Measurements from ENCODE around the gene TTC22.

TTC22 gene

DNA sequence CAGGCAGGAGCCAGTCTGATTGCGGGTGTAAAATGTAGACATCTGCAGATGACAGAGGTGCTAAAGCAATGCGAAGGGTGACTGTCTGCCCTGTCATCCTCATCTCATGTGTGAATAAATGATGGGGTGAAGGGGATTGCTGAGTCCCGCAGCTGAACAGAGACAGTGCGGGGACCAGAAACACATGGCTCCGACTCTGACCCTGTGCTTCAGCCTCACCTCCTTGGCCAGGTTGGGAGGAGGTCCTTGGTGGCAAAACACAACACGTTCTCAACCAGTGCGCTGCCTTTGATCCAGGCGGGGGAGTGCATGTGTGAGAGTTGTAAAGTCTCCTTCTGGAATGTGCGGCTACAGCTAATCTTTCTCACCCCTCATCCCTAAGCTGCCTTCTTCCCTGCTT lies 32.0 kb upstream of the TTC22 start:
- DNase-seq: no peak

- no peak for DNase-seq
These were observed 25.2 kb upstream of the TTC22 start for GRCh38 chr1:54826226-54826816.

- DNase-seq: no peak
These were observed 24.6 kb upstream of the TTC22 start for GRCh38 chr1:54825696-54826095.

DNA sequence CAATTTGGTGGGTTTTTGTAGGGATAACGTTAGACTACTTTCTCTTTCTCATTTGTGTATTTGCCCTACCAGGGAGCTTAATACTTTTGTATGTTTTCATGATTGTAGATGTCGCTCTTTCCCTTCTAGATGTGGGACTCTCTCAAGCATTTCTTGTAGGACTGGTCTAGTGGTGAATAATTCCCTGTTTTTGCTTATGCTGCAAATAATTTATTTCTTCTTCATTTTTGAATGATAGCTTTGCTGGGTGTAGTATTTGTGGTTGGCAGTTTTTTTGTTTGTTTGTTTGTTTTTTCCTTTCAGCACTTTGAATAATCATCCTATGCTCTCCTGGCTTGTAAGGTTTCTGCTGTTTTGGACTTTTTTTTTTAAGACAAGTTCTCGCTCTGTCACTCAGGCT lies 22.5 kb upstream of the TTC22 start:
- no peak for DNase-seq

GRCh38 chr1:54819733-54820132 lies 18.6 kb upstream of the TTC22 start:
- no peak for DNase-seq

GRCh38 chr1:54819195-54819536 lies 18.0 kb upstream of the TTC22 start:
- DNase-seq: no peak

DNA sequence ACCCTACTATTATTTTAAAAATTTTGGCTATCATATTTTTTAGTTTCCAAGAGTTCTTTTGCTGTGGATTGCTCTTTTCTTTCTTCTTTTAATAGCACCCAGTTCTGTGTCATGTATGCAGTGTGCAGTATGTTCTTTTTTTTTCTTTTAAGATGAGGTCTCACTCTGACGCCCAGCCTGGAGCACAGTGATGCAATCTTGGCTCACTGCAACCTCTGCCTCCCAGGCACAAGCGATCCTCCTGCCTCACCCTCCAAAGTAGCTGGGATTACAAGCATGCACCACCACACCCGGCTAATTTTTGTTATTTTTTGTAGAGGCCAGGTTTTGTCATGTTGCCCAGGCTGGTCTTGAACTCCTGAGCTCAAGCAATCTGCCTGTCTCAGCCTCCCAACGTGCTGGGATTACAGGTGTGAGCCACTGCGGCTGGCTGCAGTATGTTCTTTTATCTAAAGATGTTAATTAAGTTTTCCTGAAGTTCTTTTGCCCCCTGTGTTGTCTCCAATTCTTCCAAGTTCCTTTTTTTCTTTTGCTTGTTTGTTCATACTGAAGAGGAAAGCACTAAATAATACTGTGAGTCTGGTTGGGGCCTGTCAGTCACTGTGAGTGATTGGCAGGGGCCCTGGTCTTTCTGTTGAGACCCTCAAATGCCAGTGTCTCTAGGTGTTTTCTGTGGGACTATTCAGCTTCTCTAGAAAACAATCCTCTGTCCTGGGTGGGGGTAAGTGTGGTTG lies 17.5 kb upstream of the TTC22 start:
- no peak for DNase-seq

- DNase-seq: no peak
These were observed 15.8 kb upstream of the TTC22 start for GRCh38 chr1:54816951-54817350.

DNA sequence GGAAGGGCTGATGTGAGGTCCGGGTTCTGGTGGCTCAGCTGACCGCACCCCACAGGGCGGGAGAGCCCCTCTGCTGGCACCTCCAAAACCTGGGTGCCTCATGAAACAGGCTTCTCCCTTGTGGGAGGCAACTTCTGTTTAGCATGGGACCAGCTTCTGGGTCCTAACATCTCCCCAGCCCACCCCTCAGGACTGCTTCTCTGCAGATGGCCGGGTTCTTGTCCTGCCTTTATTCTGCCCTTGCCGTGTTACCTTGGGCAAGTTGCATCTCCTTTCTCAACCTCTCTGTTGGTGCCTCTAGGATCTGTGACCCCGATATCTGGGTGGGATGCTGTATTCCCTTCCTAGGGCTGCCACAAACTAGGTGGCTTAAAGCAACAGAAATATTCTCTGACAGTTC lies 15.0 kb upstream of the TTC22 start:
- DNase-seq: no peak

GRCh38 chr1:54815086-54815876 lies 14.2 kb upstream of the TTC22 start:
- DNase-seq: no peak

- no peak for DNase-seq
These were observed 13.4 kb upstream of the TTC22 start for GRCh38 chr1:54814571-54814970.

DNA sequence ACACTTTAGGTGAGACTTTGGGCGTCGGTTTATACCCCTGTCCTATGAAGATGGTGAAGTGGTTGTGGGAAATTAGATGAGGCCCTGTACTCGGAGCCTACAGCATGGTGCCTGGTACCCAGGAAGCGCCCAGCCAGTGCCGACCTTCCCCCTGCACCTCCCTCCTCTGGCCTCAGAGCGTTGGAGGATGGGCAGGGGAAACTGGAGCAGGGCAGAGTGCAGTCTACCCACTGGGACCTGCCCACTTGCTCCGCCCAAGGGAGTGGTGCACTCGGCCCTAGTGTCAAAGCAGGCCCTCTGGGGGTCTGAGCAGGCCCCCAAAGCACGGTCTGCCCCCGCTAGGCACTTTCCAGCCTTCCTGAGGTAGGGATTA lies 13.0 kb upstream of the TTC22 start:
- DNase-seq: no peak

DNA sequence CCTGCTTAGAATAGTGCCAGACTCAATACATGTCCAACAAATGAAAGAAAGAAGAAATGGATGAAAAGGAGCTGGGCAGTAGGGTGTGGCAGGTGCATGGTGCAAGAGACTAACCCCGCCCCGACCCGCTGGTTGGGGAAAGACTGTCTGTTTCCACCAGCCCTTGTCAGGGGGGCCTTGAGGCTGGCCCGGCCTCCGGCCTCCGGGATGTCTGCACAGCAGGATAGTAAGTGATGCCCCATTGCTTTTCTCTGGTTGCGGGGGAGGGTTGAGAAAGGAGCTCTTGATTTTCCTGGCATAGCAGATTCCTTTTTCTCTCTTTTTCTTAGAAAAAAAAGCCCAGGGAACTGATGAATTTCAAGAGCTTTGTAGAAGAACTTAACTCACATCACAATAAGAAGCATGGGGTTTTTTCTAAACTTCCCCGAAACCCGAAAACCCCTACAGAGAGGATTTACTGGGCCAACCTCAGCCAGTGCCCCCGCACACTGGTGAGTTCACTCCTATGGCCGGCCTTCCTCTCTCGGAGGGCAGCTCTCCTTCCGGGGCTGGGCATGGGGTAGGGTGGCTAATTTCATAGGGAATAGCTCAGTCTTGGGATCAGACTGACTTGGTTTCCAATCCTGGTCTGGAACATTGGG lies 12.5 kb upstream of the TTC22 start:
- no peak for DNase-seq

DNA sequence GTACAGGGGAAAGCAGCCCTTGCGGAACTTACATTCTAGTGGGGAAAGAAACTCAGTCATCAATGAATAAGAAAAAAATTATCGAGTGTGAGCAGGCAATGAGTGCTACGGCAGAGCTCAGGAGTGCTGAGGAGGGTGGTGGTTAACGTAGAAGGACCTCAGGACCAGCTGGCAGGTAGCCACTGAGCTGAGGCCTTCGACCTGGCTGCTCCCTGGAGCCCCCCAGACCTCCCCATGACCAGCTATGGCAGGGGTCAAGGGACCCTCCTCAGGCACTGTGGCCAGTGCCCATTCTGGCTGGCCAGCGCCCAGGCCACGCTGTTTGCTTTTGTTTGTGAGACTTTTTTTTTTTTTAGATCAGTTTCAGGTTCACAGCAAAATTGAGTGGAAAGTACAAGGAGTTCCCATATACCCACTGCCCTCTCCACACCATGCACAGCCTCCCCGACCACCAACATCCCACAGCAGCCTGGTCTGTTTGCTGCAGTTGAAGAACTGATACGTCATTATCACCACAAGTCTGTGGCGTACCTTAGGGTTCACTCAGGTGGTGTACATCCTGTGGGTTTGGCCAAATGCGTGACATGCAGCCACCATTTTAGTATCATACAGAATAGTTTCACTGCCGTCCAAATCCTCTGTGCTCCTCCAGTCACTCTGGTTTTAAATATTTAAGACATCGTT lies 11.8 kb upstream of the TTC22 start:
- DNase-seq: no peak

DNA sequence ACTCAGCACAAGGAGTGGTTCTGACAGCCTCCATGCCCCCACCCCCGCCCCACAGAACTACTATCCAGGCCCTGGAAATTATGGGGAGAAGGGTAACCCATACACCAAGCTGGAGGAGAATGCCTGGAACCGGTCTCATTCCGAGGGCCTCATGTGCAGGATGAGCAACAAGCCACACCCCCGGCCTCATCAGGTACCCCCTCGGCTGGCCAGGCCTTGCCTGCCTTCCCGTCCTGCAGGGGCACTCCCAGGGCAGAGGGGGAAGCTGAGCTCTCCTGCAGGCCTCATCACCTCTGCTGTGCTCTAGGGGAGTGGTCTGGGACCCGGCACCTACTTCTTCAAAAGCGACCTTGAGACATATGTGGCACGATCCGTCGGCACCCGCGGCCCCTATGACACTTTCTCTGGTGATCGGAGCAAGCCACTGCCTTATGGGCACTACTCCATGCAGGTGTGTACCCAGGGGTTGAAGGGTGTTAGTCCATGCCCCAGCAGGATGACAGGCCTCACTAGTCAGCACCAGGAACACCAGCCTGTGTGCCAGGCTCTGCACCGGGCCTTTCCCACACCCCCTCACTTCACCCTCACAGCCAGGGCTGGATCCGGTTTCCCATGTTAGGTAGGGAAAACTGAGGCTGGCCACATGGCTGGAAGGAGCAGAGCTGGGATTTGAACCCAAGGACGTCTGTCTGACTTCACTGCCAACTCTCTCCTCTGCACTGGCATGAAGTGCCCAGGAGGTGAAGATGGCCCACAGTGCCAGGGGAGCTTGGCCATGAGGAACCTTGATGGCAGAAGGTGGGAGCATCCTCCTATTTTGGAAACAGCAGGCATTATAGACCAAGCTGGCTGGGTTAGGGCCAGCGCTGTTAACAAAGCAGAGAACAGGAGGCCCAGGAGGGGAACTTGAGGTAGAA lies 10.9 kb upstream of the TTC22 start:
- DNase-seq: no peak

GRCh38 chr1:54811066-54811465 lies 9.9 kb upstream of the TTC22 start:
- no peak for DNase-seq

- peak; percentile 71 for DNase-seq
These were observed 9.2 kb upstream of the TTC22 start for GRCh38 chr1:54810153-54810942.

GRCh38 chr1:54809496-54810074 lies 8.5 kb upstream of the TTC22 start:
- no peak for DNase-seq

DNA sequence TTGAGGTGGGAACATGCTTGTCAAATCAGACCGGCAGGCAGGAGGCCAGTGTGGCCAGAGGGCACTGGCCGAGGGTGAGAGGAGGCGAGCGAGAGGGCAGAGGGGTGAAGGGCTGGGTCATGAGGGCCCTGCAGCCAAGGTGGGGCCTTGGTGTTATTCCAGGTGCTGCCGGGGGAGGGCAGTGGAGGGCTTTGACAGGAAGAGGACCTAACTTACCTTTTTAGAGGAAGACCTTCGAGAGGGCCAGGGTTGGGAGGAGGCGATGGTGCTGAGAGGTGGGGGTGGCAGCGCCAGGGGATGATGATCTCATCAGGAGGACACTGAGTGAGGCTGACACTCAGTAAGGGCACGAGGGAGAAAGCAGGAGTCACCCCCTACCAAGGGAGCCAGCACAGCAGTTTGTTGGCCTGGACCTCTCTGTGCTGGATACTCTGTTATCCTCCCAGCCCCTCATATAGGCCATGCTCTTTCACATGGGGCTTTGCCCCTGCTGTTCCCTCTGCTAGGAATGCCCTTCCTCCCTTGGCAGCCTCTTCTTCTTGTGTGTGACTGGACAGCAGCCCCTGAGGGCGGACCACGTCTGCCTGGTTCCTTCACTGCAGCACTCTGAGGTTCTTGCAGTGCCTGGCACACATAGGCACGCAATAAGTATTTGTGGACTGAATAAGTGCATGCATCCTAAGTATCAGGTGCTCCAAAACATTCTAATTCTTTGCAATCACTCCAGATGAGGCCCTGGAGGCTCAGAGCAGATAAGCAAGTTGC lies 7.5 kb upstream of the TTC22 start:
- DNase-seq: no peak

DNA sequence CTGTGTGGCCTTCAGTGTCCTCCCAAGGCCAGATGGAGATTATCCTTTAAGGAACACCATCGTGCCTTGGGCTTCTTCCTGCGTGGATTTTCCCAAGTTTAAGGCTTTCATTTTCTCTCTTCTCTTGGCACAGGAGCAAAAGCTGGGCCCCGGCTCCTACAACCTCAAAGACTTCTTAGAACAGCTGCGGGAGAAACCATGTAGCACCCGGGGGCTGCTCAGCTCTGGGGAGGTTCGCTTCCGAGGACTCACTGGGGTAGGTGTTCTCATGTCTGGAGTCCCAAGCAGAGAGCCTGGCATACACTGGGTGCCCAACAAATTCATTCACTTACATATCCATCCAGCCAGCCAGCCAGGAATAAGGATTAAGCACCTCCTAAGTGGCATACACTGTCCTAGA lies 6.6 kb upstream of the TTC22 start:
- DNase-seq: no peak
